Dedifferentiated amniotic fluid mesenchymal stem cell (primary cell): Measurements from ENCODE around the gene ME1.
A peak's percentile ranks its signal among the peaks of the same experiment; 100 is the strongest.

ENCODE experiments used
- DNase-seq: peaks from one replicate; pipeline ENCODE4 v3.0.0-alpha.2; 2016; ENCODE audit errors: extremely low spot score

The ME1 gene

DNA sequence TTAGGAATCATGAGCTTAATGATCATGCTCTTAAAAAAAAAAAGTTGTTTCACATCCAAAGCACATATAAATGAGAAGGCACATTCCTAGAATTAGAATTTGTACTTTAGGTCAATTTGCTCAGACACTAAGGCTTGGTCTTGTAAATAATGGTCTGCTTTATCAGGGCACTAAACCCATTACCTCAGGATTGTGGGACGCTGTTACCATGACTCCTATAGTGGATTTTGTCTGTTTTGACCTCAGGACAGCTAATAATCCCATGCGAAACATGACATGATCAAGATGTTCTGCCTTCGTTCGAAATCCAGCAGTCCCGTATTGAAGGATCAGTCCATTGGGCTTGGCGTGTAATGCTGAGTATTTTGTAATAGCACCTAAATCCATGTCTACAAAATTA is 240.2 kb downstream of the ME1 start:
- DNase-seq: no peak

DNA sequence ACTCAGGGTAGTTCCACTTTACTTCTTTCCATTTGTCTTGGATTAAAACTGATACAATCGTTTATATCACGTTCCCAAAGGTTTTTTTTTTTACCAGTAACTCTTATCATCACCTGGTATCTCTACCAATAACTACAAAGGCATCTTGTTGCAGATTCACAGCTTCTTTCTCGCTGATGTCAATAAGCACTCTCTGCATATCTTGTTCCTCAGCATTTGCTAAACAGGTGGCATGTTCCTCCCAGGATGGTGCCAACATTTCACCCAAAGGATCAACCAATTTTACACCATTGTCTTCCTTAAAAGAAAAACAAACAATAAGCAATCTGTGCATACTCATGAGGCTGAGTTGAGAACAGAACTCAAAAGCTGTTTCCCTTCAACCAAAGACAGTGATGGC is 242.3 kb downstream of the ME1 start:
- no peak for DNase-seq

DNA sequence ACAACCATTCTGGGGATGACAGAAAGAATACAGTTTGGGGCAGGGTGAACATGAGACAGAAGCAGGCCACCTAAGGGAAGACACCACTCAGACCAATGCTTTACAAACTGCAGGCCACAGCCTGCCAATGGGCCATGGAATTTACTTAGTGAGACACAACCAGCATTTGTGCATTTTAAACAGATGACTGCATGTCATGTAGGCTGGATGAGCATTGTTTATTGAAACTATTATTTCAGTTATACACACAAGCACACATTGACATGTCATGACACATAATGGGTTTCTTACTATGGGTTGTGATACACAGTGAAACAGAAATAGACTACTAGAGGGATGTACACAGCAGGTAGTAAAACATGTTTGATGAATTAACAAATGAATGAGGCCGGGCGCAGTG is 245.8 kb downstream of the ME1 start:
- DNase-seq: no peak

DNA sequence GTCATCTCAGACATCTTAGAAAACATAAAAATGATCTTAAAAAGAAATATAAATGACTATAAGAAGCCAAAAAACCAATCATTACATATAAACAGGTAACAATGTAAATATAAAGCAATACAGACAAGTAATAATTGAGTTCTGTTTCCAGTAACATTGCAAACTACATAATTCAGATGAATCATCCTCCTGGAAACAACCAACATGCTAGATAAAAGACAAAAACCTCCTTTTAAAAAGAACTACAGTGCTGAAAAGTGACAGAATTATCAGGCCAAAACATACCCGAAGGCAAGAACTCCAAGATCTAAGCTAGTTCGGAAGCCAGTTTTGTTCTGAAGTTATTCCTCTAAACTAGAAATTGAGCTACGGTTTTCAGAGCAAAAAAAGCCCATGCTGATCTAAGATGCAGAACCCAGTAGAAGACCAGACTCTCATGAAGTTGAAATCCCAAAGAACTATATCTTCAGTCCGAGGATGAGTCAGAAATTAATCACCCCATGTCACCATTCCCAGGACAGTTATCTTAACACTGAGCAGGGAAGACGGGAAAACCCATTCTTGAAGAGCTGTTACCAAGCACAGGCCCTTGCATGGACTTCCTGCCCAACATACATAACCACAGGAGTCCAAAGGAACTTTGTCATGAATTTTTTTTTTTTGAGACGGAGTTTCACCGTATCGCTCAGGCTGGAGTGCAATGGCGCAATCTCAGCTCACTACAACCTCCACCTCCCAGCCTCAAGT is 247.6 kb downstream of the ME1 start:
- DNase-seq: peak; percentile 48

DNA sequence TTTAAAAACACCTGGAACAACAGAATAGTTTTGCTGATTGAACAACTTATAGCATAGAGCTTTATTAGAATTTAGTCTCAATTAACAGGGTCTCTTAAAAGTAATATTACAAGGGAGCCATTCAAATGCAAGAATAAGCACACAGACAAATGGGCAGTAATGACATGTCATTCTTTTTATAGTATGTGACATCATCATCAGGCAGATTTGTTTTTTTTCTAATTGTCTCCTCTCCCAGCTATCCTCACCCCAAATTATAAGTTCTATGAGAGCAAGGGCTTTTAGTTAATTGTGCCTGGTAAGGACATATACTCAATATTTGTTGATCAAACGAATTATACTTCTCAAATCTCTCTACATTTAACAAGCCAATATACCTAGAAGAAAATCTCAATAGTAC is 248.7 kb downstream of the ME1 start:
- no peak for DNase-seq

DNA sequence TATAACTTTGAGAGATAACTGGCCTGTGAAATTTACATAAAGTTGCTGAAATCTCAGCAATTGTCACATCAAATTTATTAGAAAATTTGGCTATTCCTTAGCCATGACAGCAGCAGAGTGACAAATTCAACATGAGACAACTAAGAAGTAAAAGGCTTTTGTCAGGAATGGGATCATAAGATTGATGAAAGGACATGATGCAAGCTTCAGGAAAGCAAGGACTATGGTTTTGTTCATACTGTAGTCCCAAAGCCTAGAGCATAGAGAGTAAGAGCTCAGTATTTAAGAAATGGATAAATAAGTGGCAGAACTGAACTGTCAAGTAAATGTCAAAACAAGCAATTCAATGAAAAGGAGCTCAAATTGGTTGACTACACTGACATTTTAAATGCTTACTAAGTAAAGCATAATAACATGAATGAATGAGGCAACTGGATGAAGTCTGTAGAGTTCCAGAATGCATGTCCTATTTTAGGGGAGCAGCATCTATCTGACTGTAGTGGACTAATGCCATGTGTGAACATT is 250.4 kb downstream of the ME1 start:
- DNase-seq: no peak

DNA sequence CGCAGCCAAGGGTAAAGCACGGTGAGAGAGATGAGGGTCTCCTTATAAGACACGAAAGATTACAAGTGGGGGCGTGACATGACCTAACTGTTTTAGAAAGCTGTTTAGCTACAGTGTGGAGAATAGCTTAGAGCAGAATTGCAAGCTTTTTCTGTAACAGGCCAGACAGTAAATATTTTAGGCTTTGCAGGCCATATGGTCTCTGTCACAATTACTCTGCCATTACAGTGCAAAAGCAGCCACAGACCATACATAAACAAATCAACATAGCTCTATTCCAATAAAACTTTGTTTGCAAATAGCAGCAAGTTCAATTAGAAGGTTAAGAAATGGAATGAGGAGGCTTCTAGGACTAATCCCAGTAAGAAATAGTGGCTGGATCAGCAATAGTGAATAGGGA is 254.6 kb downstream of the ME1 start:
- DNase-seq: peak; percentile 24

DNA sequence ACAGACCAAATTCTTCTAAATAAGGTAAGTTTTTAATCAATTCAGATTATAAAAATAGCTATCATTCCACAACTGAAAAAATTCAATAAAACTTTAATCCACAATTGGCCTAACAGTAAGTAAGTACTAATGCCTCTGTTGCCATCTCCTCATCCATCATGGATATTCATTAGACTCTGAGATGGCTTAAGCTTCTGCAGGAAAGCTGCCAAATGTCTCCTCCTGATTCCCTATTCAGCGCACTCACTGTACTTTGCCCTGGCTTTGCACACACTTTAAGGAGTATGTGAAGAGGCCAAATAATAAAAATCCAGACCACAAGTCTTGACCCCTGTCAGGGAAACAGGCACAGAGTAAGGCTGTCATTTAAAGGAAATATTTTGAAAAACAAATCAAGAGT is 261.3 kb downstream of the ME1 start:
- no peak for DNase-seq

DNA sequence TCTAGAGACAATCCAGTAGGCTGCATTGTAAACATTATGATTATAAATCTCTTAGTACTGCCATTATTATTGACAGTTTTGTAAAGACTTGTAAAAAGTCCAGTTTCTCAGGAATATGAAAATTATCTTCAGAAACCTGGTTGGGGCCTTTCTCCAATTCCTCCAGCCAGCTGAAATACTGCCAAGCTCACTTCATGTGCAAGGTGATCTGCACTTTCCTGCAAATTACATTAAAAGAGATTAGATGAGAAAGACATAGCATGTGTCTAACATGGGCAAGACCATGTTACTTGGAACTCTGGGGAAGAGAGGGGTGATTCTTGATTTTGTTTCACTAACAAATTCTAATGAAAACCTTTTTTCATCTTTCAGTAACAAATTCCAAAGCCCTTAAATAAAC is 261.7 kb downstream of the ME1 start:
- DNase-seq: no peak

DNA sequence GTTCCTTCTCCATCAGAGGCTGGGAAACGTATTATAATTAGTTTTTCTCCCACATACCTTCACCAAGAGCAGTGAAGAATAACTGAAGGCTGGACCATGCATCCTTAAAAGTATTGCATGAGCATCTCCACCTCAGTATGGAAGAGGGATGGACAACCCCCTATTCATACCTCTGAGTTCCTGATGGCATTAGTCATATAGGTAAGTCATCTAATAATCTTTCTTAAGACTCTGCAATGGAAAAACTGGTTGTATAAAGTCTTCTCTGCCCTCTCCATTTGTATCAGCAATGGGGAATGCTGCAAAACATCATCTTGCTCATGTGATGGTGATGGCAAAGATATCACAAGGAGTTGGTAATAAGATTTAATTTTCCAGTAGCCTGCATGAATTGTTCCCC is 262.3 kb downstream of the ME1 start:
- DNase-seq: no peak

DNA sequence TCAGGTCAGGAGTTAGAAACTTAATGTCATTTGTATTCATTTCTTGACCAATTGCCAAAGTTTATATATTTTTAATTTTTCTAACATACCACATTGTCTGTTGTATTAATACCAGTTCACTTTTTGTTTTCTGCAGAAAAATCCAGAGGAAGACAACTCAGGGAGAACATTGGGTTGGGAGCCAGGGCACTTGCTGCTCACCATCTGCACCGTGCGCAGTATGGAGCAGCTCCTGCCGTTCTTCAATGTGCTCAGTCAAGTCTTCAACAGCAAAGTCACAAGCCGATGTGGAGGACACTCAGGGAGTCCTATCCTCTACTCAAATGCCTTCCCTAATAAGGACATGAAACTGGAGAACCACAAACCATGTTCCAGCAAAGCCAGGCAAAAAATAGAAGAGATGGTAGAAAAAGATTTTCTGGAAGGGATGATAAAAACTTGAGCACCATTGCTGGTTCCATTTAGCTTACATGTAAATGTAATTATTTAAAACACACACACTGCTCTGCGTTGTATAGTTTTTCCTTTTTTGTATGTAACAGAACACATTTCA is 263.0 kb downstream of the ME1 start:
- no peak for DNase-seq
